ENCODE measurements around the gene TBCC. TPM values are rescaled to one million over a fixed set of nuclear protein-coding genes. Genes with fewer than 3 reads are reported as not detected.

TBCC gene
- polyA plus RNA-seq, 3 donors, result 22.1 to 25.4 (median 22.5) TPM

DNA sequence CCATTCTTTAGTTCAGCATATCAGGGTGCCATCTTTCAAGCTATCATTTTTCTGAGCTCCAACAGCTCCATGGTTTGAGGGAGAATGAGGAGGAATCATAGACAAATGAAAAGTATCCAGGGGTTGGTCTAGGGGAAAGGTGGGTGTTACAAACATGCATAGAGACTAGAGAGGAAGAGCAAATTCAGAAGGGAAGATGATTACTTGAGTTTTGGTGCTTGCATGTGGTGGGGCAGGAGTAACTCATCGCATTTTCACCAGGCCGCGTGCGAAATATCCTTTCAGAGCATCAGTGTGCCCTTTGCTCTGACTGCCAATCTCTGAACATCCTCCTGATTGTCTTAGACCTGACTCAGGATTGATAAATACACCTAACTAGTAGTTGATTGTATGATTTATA, 28.3 kb upstream of the TBCC start:
- DNase-seq (ENCODE audit: low read depth in 3 of 3, low spot score in 2 of 3), result no peak

- no peak for DNase-seq (ENCODE audit: low read depth in 3 of 3, low spot score in 2 of 3)
Measured at GRCh38 chr6:42771741-42772100, 25.8 kb upstream of the TBCC start.

- no peak for DNase-seq (ENCODE audit: low read depth in 3 of 3, low spot score in 2 of 3)
Measured at GRCh38 chr6:42769836-42770235, 23.9 kb upstream of the TBCC start.

DNA sequence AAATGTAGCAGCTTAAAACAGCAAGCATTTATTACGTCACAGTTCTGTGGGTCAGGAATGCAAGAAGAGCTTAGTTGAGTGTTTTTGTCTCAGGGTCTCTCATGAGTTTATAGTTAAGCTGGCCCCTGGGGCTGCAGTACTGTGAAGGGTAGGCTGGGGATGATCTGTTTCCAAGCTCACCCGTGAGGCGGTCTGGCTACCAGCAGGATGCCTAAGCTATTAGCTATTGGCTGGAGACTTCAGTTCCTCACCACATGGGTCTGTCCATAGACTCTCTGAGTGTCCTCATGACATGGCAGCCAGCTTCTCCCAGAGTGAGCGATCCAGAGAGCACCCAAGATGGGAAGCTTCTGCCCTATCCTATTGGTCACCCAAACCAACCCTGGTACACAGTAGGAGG, 23.1 kb upstream of the TBCC start:
- DNase-seq (ENCODE audit: low read depth in 3 of 3, low spot score in 2 of 3), result no peak

DNA sequence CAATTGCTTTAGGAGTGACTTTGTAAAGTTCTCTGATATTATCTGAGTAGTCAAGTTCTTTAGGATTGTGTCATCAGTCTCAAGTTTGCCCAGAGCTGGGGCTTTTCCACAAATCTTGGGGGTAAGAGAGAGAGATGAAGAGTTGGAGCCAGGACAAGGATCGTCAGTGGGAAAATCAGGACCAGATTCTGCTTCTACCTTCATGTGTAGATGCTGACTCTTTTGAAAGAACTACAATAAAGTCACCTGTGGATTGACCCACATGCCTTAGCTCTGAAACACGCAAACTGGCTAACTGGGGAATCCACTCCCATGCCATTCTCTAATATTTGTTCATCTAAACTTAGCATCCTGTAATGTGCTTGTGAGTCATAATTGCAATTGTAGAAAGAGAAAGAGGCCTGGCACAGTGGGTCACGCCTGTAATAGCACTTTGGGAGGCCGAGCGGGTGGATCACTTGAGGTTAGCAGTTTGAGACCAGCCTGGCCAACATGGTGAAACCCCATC, 20.3 kb upstream of the TBCC start:
- no peak for DNase-seq (ENCODE audit: low read depth in 3 of 3, low spot score in 2 of 3)

GRCh38 chr6:42764911-42765648, 19.2 kb upstream of the TBCC start:
- no peak for DNase-seq (ENCODE audit: low read depth in 3 of 3, low spot score in 2 of 3)

- no peak for DNase-seq (ENCODE audit: low read depth in 3 of 3, low spot score in 2 of 3)
Measured at GRCh38 chr6:42762950-42763349, 17.0 kb upstream of the TBCC start.

- DNase-seq (ENCODE audit: low read depth in 3 of 3, low spot score in 2 of 3), result no peak
Measured at GRCh38 chr6:42762426-42762859, 16.5 kb upstream of the TBCC start.

- no peak for DNase-seq (ENCODE audit: low read depth in 3 of 3, low spot score in 2 of 3)
Measured at GRCh38 chr6:42761287-42762067, 15.6 kb upstream of the TBCC start.

- no peak for DNase-seq (ENCODE audit: low read depth in 3 of 3, low spot score in 2 of 3)
Measured at GRCh38 chr6:42758756-42759430, 13.0 kb upstream of the TBCC start.

DNA sequence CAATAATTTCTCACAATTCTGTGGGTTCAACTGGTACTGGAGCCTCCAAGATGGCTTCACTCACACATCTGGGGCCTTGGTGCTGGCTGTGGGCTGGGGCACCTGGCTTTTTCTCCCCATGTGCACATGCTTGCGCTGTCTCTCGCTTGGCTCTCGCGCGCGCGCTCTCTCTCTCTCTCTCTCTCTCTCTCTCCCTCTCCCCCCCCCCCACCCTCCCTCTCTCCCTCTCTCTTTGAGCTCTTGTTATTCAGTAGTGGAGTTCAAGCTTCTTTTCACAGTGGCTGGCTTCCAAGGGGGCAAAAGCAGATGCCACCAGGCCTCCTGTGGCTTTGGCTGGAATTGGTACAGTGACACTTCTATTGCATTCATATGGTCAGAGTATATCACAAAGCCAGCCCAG, 10.8 kb upstream of the TBCC start:
- no peak for DNase-seq (ENCODE audit: low read depth in 3 of 3, low spot score in 2 of 3)

DNA sequence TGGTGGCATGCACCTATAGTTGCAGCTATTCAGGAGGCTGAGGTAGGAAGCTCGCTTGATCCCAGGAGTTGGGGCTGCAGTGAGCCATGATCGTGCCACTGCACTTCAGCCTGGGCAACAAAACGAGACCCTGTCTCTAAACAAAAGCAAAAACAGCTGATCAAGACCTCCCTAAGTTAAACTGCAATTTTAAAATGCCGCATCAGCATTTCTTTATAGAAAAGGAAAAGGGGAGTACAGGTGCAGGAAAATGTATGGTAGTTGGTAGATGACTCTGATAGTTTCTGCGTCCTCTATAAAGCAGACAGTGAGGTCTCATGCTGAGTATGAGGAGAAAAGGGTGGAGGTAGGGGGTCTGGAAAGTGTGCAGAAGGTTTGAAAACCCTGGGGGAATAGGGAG, 8.9 kb upstream of the TBCC start:
- DNase-seq (ENCODE audit: low read depth in 3 of 3, low spot score in 2 of 3), result no peak

DNA sequence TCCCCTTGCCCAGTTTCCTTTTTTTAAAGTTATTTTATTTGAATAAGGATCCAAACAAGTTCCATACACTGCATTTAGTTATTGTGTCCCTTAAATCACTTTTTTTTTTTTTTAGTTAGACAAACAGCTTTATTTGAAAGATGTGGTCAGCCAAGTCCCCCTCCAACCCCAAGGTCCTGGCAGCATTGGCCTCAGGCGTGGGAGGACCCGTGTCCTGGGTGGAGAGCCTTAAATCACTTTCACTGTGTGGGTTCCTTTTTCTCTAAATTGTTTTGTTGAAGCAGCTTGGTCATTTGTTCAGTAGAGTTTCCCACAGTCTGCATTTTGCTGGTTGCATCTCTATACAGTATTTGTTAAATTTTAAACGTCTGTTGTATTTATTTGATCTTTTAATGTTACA, 5.2 kb upstream of the TBCC start:
- DNase-seq (ENCODE audit: low read depth in 3 of 3, low spot score in 2 of 3), result no peak

GRCh38 chr6:42748203-42748898, 2.4 kb upstream of the TBCC start:
- DNase-seq (ENCODE audit: low read depth in 3 of 3, low spot score in 2 of 3), result no peak

DNA sequence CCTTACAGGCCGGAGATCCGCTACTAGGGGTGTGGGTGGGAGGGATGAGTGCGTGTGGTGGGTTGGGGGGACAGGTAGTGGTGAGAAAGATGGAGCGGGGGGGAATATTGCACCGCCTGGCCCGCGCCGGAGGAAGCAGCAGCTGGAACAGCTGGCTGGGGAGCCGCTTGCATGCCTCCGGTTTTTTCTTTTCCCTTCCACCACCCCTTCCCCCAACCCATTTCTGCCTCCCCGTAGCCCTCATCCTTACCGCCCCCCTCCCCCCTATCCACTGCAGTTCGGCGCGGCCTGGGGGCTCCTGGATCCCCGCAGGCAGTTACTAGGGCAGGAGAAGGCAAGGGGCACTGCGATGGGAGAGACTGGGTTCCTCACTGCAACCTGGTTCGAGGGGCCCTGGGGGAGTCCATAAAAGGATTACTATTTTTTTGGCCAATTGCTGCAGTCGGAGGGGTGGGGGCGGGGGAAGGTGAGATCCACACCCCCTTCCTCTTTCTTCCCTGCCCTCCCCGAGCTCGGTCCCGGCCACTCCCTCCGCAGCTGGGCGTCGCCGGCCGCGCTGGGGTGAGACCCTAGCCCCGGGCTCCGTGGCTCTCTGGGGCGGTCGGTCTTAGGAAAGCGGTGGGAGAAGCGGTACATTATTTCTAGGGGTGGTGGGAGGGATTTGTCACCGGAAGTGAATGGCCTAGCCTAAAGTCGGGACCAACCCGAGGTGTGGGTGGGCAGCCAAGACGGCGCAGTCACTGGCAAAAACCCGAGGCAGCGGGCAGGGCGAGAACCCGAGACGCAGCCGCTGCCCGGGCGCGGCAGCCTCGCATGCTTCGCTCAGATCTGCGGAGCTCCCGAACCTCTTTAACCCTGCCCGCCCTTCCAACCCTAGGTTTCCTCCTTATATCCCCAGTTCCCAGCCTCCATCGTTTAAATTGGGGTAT, 824 bp upstream of the TBCC start:
- DNase-seq (ENCODE audit: low read depth in 3 of 3, low spot score in 2 of 3), result peak in 1 of 3 donors; percentile 69

GRCh38 chr6:42745083-42745639, 742 bp downstream of the TBCC start:
- no peak for DNase-seq (ENCODE audit: low read depth in 3 of 3, low spot score in 2 of 3)

DNA sequence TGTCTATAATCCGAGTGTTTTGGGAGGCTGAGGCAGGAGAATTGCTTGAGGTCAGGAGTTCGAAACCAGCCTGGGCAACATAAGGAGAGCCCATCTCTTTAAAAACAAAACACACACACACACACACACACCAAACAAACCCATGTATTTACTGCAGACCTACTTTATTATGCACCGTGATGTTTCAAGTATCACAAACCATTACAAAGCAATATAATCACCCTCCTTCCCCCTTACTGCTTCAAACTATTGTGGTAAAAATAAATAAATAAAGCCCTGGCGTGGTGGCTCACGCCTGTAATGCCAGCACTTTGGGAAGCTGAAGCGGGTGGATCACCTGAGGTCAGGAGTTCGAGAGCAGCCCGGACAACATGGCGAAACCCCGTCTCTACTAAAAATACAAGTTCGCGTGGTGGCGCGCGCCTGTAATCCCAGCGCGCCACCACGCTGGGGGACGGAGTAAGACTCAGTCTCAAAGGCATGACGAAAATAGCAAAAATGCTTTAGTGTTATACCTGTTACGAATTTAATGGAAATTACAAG, 1.5 kb downstream of the TBCC start:
- no peak for DNase-seq (ENCODE audit: low read depth in 3 of 3, low spot score in 2 of 3)

GRCh38 chr6:42742116-42742894, 3.6 kb downstream of the TBCC start:
- no peak for DNase-seq (ENCODE audit: low read depth in 3 of 3, low spot score in 2 of 3)
